Natural killer cell (primary cell): ENCODE measurements around the gene CHGA. TPM values are rescaled to one million over a fixed set of nuclear protein-coding genes. Genes with fewer than 3 reads are reported as not detected.

Experiments used
- ATAC-seq, 3 donors: fragments of 150-1000 bp in 2 of 3; fragments of 200-7000 bp in 1 of 3; cut with Tn5 transposase; 1 replicate in 1 of 3; 2 replicates in 2 of 3; pipeline ENCODE4 v1.10.0; 2021; ENCODE audit warnings: mild to moderate bottlenecking in 2 of 3, moderate library complexity in 2 of 3
- DNase-seq, 2 donors: peaks; one replicate each; pipeline versions ENCODE4 v3.0.0 to v3.0.0-alpha.2; 2013 to 2021; ENCODE audit warnings: mixed read lengths in 1 of 2
- H3K27ac ChIP-seq: one replicate; pipeline ENCODE4 v1.5.1; 2013; ENCODE audit warnings: mild to moderate bottlenecking, low read length
- H3K27me3 ChIP-seq: one replicate; pipeline ENCODE4 v1.6.1; 2013; ENCODE audit warnings: low read length; ENCODE audit not compliant: control insufficient read depth, insufficient read depth
- H3K36me3 ChIP-seq: one replicate; pipeline ENCODE4 v1.6.1; 2013; ENCODE audit warnings: low read length; ENCODE audit not compliant: control insufficient read depth, insufficient read depth
- H3K4me1 ChIP-seq: one replicate; pipeline ENCODE4 v1.6.1; 2013; ENCODE audit warnings: low read length; ENCODE audit not compliant: control insufficient read depth, insufficient read depth
- H3K4me3 ChIP-seq: one replicate; pipeline ENCODE4 v1.5.1; 2013; ENCODE audit warnings: low read length
- H3K9me3 ChIP-seq: one replicate; pipeline ENCODE4 v1.6.1; 2013; ENCODE audit warnings: low read length; ENCODE audit not compliant: control insufficient read depth, insufficient read depth
- H3K27ac Mint-ChIP-seq, 2 donors: one replicate each; pipeline ENCODE4 v1.8.0; 2022; ENCODE audit warnings: mild to moderate bottlenecking in 2 of 2, mixed read lengths in 2 of 2, moderate library complexity in 1 of 2
- H3K27me3 Mint-ChIP-seq, 2 donors: one replicate each; pipeline ENCODE4 v1.8.0; 2022; ENCODE audit warnings: low read depth in 2 of 2, mixed read lengths in 2 of 2
- H3K36me3 Mint-ChIP-seq: one replicate; pipeline ENCODE4 v1.8.0; 2022; ENCODE audit warnings: mixed read lengths
- H3K4me1 Mint-ChIP-seq, 2 donors: one replicate each; pipeline ENCODE4 v1.8.0; 2022; ENCODE audit warnings: mixed read lengths in 2 of 2
- H3K4me3 Mint-ChIP-seq: one replicate; pipeline ENCODE4 v1.8.0; 2022; ENCODE audit warnings: mild to moderate bottlenecking, moderate library complexity, mixed read lengths
- H3K9me3 Mint-ChIP-seq, 2 donors: one replicate each; pipeline ENCODE4 v1.8.0; 2022; ENCODE audit warnings: mixed read lengths in 2 of 2
- CTCF ChIP-seq: fragments of 200-600 bp; IDR thresholded peaks from one replicate; pipeline ENCODE4 v1.8.0; 2022; ENCODE audit warnings: antibody characterized with exemption
- WGBS: methylation state at CpG from one replicate; pipeline ENCODE4 v1.1.7; 2013; ENCODE audit warnings: missing lambda C conversion rate; ENCODE audit not compliant: insufficient coverage; 5-methylcytosine and 5-hydroxymethylcytosine counted together
- intact Hi-C: fragments of 100-400 bp; cut with micrococcal nuclease; formaldehyde crosslinking; loops from one replicate; pipeline ENCODE4 v1.14.2; 2022
- total RNA-seq, 4 donors: library from RNA; stranded (reverse); fragments of 120-200 nt in 1 of 4; gene quantifications; one replicate each; pipeline versions ENCODE4 v1.2.3 to v1.2.4, GENCODE V29; 2013 to 2022

Gene CHGA
- total RNA-seq, 3 donors from 2014 or later (not counting 1 experiment from before 2014, with no cell fraction given), result not detected

- H3K9me3 Mint-ChIP-seq, result no peaks in the 10 kb centered on the region
- H3K4me3 ChIP-seq, result no peak overlapping the region
- TF ChIP-seq CTCF, result no peak
- DNase-seq (no peak), ATAC-seq (no peak)
- no peaks in the 10 kb centered on the region for H3K9me3 ChIP-seq
- H3K4me3 Mint-ChIP-seq, result no peak overlapping the region
- H3K27me3 ChIP-seq, result no peaks in the 10 kb centered on the region
- no peak overlapping the region for H3K27ac Mint-ChIP-seq
- 95% methylated on average over 6 of the region's 6 CpGs for WGBS
- H3K4me1 Mint-ChIP-seq, result peaks cover 6 to 8% of the 10 kb centered on the region in 2 donors
- no peaks in the 10 kb centered on the region for H3K27me3 Mint-ChIP-seq
- intact Hi-C loops, result loop anchor here (2.0 kb wide), 1 partner anchor 265 kb away; no protein-coding TSS in a partner anchor
- H3K27ac ChIP-seq, result no peak overlapping the region
- no peaks in the 10 kb centered on the region for H3K36me3 Mint-ChIP-seq
- peaks cover 48% of the 10 kb centered on the region for H3K36me3 ChIP-seq
- H3K4me1 ChIP-seq, result peaks cover 8% of the 10 kb centered on the region
Observed at GRCh38 chr14:92953526-92953925, 30.6 kb downstream of the CHGA start.

GRCh38 chr14:92954933-92955332 is 32.0 kb downstream of the CHGA start:
- Histone ChIP-seq H3K27ac (no peak overlapping the region), H3K36me3 (peaks cover 42% of the 10 kb centered on the region), H3K4me1 (peaks cover 8% of the 10 kb centered on the region), H3K9me3 (no peaks in the 10 kb centered on the region), H3K4me3 (no peak overlapping the region), H3K27me3 (no peaks in the 10 kb centered on the region)
- H3K4me1 Mint-ChIP-seq, result peaks cover 6 to 8% of the 10 kb centered on the region in 2 donors
- no peaks in the 10 kb centered on the region for H3K27me3 Mint-ChIP-seq
- intact Hi-C loops, result no loop called here
- WGBS, result 99% methylated on average over 4 of the region's 5 CpGs
- no peaks in the 10 kb centered on the region for H3K9me3 Mint-ChIP-seq
- ATAC-seq, result no peak
- no peak overlapping the region for H3K4me3 Mint-ChIP-seq
- DNase-seq, result no peak
- TF ChIP-seq CTCF, result no peak
- peak overlapping the region in 1 of 2 donors; percentile 52 for H3K27ac Mint-ChIP-seq
- H3K36me3 Mint-ChIP-seq, result no peaks in the 10 kb centered on the region

GRCh38 chr14:92955381-92955780 is 32.4 kb downstream of the CHGA start:
- Mint-ChIP-seq H3K27ac (no peak overlapping the region), H3K27me3 (no peaks in the 10 kb centered on the region), H3K4me3 (no peak overlapping the region), H3K36me3 (no peaks in the 10 kb centered on the region), H3K4me1 (peaks cover 6 to 8% of the 10 kb centered on the region in 2 donors), H3K9me3 (no peaks in the 10 kb centered on the region)
- 95% methylated on average over 6 of the region's 7 CpGs for WGBS
- DNase-seq (no peak), ATAC-seq (no peak)
- no peak overlapping the region for H3K27ac ChIP-seq
- TF ChIP-seq CTCF, result no peak
- intact Hi-C loops, result no loop called here
- peaks cover 41% of the 10 kb centered on the region for H3K36me3 ChIP-seq
- H3K9me3 ChIP-seq, result no peaks in the 10 kb centered on the region
- no peaks in the 10 kb centered on the region for H3K27me3 ChIP-seq
- H3K4me3 ChIP-seq, result no peak overlapping the region
- peaks cover 8% of the 10 kb centered on the region for H3K4me1 ChIP-seq

GRCh38 chr14:92956961-92957360 is 34.0 kb downstream of the CHGA start:
- WGBS, result 96% methylated on average over 11 of the region's 11 CpGs
- peaks cover 4 to 5% of the 10 kb centered on the region in 2 donors for H3K4me1 Mint-ChIP-seq
- Histone ChIP-seq H3K27me3 (no peaks in the 10 kb centered on the region), H3K27ac (no peak overlapping the region), H3K36me3 (peaks cover 46% of the 10 kb centered on the region), H3K4me3 (no peak overlapping the region), H3K9me3 (no peaks in the 10 kb centered on the region), H3K4me1 (peaks cover 4% of the 10 kb centered on the region)
- intact Hi-C loops, result no loop called here
- H3K36me3 Mint-ChIP-seq, result no peaks in the 10 kb centered on the region
- ATAC-seq (no peak), DNase-seq (no peak)
- TF ChIP-seq CTCF, result no peak
- no peak overlapping the region for H3K27ac Mint-ChIP-seq
- no peaks in the 10 kb centered on the region for H3K9me3 Mint-ChIP-seq
- no peaks in the 10 kb centered on the region for H3K27me3 Mint-ChIP-seq
- no peak overlapping the region for H3K4me3 Mint-ChIP-seq
